GM19023 (cell line): ENCODE results near the gene SHANK3.
"Not testable (repeated sequence)": the region's sequence is repeated elsewhere in the genome, so short reads cannot be mapped to it uniquely, and the experiment has no call there.

ENCODE experiments used
- ATAC-seq: cut with Tn5 transposase; IDR thresholded peaks from one replicate; pipeline ENCODE4 v1.9.1; 2021; ENCODE audit warnings: mild to moderate bottlenecking, moderate library complexity; ENCODE audit not compliant: unreplicated experiment

Gene SHANK3

DNA sequence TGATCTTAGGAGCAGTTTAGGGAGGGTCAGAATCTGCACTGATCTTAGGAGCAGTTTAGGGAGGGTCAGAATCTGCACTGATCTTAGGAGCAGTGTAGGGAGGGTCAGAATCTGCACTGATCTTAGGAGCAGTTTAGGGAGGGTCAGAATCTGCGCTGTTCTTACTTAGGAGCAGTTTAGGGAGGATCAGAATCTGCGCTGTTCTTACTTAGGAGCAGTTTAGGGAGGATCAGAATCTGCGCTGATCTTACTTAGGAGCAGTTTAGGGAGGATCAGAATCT lies 28.9 kb upstream of the SHANK3 start:
- ATAC-seq: not testable (repeated sequence)

DNA sequence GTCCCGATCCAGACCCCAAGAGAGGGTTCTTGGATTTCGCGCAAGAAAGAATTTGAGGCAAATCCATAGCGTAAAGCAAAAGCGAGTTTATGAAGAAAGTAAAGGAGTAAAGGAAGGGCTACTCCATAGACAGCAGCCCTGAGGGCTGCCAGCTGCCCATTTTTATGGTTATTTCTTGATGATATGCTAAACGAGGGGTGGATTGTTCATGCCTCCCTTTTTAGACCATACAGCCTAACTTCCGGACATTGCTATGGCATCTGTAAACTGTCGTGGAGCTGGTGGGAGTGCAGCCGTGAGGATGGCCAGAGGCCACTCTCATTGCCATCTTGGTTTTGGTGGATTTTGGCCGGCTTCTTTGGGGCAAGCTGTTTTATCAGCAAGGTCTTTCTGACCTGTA lies 19.4 kb upstream of the SHANK3 start:
- no peak for ATAC-seq

DNA sequence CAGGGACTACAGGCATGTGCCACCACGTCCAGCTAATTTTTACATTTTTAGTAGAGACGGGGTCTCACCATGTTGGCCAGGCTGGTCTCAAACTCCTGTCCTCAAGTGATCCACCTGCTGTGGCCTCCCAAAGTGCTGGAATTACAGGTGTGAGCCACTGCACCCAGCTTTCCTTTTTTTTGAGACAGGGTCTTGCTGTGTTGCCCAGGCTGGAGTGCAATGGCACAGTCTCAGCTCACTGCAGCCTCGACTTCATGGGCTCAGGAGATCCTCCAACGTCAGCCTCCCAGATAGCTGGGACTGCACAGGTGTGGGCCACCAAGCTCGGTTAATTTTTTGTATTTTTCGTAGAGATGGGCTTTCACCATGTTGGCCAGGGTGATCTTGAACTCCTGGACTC lies 18.0 kb upstream of the SHANK3 start:
- not testable (repeated sequence) for ATAC-seq

DNA sequence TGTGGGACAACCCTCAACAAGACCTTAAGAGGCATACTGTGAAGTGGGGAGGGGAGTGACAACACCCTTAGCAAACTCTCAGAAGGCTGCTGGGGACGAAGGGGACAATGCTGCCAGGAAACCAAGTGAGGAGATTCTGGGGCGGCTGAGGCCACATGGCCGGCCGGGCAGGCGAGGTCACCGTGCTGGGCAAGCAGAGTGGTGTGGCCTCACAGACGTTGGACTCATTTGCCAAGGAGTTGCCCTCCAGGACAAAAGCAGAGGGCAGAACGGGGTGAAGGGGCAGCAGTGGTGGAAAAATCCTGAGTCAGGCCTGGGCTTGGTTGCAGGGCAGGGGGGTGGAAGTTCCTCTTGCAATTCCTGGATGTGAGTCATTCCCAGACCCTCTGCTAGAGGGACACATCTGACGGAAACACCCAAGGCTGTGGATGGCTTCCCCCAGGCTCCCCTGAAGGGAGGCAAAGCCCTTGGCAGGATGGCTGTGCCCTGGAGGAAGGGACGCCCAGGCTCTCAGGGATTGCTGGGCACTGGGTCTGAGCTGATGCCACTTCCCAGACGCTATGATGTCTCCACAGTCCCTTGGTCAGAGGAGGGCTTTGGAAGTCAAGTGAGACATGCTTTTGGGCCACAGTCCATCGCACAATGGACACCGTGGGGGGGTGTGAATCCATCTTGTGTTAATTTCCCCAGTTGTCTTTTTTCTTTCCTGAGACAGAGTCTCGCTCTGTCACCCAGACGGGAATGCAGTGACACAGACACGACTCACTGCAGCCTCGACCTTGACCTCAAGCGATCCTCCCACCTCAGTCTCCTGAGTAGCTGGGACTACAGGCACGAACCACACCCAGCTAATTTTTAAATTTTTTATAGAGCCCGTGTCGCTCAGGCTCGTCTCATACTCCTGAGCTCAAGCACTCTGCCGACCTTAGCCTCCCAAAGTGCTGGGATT lies 16.2 kb upstream of the SHANK3 start:
- ATAC-seq: no peak

DNA sequence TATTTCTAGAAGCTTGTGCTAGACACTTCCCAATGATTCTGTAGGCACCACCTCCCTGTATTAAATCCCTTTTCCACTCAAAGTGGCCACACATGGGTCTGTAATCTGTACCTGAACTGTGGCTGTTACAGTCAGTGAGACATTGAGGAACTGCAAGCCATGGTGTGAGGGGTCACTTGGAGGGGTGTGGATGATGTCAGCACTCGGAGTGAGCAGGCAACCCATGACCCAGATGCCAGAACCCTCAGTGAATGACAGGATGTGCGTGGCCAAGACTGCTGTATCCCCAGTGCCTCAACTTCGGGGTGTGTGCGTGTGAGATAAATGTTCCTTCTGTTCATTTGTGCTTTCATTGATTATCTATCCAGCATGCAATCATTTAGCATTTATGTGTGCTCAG lies 14.7 kb upstream of the SHANK3 start:
- ATAC-seq: no peak

DNA sequence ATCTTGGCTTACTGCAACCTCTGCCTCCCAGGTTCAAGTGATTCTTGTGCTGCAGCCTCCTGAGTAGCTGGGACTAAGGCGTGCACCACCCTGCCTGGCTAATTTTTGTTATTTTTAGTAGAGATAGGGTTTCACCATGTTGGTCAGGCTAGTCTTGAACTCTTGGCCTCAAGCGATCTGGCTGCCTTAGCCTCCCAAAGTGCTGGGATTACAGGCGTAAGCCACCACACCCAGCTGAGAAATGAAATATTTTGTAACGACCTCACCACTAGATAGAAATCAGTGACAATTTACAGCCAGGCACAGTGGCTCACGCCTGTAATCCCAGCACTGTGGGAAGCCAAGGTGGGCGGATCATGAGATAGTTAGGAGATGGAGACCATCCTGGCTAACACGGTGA lies 12.9 kb upstream of the SHANK3 start:
- ATAC-seq: not testable (repeated sequence)

DNA sequence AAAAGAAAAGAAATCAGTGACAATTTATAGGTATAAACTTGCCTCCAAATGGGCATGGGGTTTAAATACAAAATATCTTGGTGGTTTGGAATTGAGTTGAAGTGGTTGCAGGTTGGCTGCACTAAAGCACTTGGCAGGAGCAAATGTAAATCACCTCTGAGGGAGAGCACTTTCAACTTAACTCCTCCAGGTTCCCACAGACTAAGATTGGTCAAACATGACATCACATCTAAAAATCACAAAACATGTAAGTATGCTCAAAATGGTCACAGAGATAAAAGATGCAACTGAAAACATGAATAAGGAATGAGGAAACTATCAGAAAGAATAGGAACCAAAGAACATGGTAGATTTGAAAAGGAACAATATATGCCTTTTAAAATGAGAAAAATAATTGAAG lies 12.3 kb upstream of the SHANK3 start:
- no peak for ATAC-seq

DNA sequence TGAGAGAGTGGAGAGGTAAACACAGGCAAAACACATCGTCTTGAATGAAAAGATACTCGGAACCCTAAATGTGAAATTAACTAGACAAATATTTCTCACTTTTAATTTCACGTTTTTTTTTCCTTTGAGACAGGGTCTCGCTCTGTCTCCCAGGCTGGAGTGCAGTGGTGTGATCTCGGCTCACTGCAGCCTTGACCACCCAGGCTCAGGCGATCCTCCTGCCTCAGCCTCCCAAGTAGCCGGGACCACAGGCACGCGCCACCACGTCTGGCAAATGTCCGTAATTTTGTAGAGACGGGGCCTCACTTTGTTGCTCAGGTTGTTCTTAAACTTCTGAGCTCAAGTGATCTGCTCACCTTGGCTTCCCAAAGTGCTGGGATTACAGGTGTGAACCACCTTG lies 7.4 kb upstream of the SHANK3 start:
- ATAC-seq: no peak

DNA sequence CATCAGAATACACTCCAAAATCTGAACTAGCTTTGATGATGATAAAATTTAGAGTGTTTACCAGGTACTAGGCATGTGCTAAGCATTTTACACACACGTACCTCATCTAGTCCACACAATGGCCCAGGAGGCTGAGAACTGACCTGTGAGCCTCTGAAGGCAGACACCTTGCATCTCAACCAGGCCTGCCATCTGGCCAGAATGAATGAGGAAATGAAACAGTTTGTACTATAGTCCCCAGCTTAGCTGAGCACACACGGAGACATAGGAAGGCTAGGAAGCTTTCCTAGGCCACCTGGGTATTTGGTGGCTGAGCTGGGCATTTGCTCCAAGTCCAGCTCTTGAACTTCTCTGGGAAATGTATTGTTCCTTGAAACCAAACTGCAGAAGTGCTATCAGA lies 6.9 kb upstream of the SHANK3 start:
- ATAC-seq: no peak

DNA sequence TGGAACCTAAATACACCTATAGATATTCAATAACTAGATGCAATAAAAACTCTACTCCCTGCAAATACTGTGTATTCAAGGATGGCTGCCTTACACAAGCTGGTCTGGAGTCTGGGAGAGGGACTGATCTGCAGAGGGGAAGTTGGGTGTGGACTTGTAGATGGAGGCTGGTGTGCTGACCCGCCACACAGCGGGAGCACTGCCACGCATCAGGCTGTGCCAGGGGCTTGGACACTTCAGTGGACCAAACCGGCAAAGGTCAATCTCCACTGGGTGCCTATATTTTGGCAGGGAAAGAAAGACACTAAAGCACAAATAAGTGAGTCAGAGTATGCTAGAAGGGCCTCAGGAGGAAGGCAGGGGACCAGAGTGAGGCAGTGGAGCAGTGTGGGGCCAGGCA lies 2.1 kb upstream of the SHANK3 start:
- ATAC-seq: no peak

DNA sequence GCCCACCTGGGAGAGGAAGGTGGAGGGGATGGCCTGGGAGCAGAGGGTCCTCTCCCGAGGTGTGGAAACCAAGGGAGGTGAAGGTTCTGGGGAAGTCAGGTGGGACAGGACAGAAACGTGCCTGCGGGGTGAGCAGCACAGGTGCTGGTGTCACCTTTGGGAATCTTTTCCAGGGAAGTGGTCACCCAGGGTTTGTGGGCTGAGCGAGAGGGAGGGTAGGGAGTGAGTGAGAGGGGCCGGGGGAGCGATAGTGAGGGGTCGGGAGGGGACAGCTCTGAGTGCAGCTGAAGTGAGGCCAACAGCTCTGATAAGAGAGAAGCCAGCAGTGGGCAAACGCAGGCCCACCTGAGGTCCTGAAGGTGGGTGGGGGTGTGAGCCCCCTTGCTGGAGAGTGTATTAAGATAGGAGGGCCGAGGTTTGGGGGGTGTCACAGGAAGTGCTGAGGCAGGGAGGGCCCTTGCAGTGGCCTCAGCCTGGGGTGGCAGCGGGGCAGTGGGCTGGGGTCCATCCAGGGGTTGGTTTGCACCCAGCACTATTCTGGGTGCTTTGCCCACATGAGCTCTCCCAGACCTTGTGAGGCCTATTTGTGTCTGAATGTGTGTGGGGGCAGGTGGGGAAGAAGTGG lies 1.6 kb upstream of the SHANK3 start:
- no peak for ATAC-seq

DNA sequence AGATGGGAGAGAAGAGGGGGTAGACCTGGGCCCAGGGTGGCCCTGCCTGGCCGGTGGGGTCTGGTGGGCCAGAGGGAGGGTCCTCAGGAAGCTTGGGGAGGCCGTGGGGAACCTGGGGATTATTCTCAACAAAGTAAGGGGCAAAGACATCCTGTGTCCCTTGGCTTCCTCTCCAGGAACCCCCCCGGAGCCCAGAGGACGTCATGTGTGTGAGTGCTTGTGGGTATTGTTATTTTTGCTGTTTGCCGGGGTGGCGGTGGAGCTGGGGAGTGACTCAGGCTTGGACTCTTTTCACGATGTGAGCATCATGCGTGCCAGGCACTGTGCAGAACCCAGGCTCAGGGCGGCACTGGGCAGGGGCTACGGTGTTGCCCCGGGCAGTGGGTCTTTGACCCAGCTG lies 982 bp upstream of the SHANK3 start:
- ATAC-seq: no peak

DNA sequence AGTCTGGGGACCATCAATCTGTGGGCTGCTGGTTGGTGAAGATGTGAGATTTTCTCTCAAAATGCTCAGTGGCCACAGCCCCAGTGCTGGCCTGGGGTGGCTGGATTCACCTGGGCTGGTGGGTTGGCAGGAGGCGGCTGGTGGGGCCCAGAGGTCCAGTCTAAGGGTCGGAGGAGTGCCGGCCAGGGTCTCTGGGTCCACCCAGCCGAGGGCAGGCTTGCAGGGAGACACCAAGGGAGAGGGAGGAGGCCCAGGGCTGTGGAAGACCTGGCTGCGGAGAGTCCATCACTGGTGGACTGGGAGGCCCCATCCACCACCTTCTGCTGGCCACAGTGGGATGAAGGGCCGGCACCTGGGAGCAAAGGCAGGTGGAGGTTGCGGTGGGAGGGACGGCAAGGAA lies 582 bp upstream of the SHANK3 start:
- ATAC-seq: no peak

DNA sequence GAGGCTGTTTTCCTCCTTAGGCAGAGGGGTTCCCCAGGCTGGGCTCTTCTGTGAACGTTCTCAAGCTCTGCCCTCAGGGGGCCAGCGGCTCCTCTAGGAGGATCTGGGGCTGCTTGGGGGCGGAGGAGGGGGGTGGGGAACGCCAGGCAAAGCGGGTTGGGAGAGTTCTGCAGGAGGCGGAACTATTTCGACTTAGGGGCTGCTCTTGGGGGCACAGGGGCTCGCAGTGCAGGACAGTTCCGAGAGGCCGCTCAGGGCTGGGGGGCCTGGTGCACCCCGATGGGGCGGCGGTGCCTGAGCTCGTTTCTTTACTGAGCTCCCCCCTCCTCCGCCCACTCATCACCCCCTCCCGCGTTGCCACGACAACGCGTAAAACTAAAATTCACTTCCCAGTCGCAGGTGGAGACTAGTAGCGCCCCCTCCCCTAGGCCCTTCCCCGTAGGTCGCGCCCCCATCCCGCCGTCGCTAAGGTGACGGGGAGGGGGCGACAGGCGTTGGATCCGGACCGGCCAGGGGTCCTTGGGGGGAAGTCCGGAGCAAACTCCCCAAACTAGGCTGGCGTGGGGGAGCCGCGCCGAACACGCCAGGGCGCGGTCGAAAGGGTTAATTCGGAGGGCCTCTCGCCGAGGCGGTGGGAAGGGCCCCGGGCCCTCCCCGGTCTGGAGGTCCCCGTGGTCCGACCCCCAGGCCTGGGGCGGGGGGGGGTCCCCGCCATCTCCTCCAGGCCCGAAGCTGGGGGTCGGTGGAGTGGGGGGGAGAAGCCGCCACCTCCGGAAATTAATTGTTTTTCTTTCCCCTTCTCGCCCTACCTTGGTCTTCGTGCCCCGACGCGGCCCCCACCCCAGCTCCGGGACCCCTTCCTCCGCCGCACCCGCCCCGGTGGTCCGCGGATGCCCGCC lies 857 bp downstream of the SHANK3 start:
- no peak for ATAC-seq

DNA sequence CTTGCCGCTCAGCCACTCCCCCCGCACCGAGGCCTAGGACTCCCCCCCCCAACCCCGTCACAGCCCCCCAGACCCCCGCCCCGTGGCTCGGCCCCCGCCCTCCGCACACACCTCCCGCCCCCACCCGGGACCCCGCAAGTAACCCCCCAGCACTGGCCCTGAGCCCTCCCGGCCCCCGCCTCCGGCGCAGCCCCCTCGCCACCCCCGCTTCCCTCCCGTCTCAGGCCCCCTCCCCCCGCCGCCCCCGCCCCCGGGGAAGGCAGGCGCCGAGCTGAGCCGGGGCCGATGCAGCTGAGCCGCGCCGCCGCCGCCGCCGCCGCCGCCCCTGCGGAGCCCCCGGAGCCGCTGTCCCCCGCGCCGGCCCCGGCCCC lies 1.5 kb downstream of the SHANK3 start:
- no peak for ATAC-seq

DNA sequence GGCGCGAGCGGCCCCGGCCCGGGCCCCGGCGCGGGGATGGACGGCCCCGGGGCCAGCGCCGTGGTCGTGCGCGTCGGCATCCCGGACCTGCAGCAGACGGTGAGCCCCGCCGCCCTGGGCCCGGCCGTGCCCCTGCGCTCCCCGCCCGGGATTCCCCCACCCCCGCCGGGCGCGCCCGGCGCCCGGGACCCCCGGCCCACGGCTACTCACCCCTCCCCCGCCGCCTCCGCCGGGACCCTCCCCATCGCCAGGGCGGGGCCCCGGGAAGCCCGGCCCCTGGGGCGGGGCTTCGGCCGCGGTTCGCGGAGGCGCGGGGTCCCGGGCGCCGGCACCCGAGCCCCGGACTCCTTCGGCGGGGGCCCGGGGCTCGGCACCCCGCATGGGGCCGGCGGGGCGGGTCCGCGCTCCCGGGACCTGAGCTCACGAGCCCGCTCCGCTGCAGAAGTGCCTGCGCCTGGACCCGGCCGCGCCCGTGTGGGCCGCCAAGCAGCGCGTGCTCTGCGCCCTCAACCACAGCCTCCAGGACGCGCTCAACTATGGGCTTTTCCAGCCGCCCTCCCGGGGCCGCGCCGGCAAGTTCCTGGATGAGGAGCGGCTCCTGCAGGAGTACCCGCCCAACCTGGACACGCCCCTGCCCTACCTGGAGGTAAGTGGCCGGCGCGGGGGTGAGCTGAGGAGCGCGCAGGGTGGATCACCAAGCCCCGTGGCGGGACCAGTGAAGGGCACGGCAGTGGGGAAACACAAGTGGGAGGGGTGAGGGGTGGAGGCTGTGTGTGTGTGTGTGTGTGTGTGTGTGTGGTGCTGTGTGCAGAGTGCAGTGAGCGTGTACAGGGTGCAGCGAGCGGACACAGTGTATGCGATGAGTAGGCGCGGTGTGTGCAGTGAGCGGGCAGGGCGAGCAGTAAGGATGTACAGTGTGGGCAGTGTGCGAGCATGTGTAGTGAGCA lies 2.3 kb downstream of the SHANK3 start:
- ATAC-seq: no peak

DNA sequence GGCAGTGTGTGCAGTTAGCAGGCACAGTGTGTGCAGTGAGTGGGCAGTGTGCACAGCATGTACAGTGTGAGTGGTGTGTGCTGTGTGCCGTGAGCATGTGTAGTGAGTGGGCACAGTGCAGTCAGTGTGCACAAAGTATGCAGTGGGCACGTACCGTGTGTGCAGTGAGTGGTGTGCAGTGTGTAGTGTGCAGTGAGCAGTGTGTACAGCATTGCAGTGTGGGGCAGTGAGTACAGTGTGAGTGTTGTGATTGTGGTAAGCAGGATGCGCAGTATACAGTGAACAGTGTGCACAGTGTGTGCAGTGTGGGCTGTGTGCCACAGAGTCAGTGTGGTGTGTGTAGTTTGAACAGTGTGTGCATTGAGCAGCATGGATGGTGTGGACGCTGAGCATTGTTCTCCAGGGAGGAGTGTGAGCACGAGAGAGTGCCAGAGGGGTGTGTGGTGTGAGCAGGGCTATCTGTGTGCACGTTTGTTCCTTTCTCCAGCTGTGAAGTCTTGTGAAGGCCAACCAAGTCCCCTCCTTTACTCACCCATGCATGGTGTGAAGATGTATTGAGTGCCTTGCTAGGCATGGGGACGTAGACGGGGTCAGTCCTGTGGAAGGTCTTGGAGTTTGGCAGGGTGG lies 3.0 kb downstream of the SHANK3 start:
- ATAC-seq: no peak

DNA sequence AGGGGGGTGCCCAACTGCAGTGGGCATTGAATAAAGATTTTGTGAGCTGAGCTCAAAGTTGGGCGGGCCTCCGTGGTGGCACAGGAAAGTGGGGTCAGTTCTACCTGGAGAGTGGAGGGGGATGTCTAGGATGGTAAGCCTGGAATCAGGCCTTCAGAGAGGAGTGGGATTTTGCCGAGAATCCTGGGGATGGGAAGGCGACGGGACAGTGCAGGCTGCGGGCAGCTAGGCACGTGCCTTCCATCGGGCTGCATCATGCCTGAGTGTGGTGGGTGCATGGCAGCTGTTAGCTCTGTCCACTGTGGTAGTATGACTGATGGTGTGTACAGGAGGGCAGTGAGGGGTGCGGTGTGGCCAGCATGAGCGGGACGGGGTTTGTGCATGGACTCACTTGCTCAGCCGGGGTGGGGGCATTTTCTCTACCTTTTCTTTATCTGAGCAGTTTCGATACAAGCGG lies 3.6 kb downstream of the SHANK3 start:
- ATAC-seq: no peak

DNA sequence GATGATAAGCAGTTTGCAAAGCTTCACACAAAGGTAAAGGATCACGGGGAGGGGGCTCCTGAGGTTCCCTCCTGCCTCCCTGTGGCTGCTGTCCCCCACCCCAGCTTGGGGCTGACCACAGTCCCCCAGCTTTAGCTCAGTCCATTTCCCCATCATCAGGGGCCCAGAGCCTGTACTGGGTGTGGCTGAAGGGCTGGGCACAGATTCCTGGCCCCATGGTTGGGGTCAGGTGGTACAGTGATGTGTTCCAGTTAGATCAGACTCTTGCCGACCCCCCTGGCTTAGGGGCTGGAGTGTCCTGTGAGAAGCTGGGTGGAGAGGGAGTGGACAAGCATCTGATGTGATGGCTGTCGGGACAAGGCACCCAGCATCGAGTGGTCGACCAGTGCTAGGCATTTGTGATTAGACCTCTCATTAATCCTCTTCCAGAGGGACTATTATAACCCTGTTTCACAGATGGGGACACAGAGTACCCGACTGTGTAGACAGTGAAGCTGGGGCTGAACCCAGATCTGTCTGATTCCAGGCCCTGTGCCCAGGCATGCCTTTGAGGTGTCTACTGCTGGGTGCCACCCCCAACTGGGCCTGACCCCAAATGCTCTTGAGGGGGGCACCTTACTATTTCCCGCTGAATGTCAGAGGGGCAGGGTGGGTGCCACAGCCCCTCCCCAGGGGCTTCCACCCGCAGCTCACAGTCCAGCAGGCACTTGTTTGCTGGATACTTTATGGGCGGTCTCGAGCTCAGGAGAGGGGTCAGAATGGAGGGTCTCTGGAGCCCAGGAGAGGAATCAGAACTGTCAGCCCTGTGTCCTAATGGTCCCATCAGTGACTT lies 4.3 kb downstream of the SHANK3 start:
- ATAC-seq: no peak
